Lower leg skin (tissue), 3 donors: ENCODE results near the gene CDC25B.

Experiments
- POLR2A ChIP-seq, 2 donors: fragments of 450-650 bp; IDR thresholded peaks; one replicate each; pipeline ENCODE4 v1.6.1; 2016 to 2017; ENCODE audit warnings: antibody characterized with exemption in 2 of 2, mild to moderate bottlenecking in 1 of 2, moderate library complexity in 1 of 2
- TF ChIP-seq, protein P1 (sequence below), 3 donors: fragments of 450-650 bp; IDR thresholded peaks; one replicate each; pipeline ENCODE4 v1.5.1; 2016; ENCODE audit warnings: antibody characterized with exemption in 3 of 3, mild to moderate bottlenecking in 3 of 3, moderate library complexity in 2 of 3

GRCh38 chr20:3759316-3759823, 36.7 kb upstream of the CDC25B start:
- no peak for TF ChIP-seq POLR2A (IDR thresholded peaks at IDR 0.05)
- TF ChIP-seq, protein P1, sequence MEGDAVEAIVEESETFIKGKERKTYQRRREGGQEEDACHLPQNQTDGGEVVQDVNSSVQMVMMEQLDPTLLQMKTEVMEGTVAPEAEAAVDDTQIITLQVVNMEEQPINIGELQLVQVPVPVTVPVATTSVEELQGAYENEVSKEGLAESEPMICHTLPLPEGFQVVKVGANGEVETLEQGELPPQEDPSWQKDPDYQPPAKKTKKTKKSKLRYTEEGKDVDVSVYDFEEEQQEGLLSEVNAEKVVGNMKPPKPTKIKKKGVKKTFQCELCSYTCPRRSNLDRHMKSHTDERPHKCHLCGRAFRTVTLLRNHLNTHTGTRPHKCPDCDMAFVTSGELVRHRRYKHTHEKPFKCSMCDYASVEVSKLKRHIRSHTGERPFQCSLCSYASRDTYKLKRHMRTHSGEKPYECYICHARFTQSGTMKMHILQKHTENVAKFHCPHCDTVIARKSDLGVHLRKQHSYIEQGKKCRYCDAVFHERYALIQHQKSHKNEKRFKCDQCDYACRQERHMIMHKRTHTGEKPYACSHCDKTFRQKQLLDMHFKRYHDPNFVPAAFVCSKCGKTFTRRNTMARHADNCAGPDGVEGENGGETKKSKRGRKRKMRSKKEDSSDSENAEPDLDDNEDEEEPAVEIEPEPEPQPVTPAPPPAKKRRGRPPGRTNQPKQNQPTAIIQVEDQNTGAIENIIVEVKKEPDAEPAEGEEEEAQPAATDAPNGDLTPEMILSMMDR (IDR thresholded peaks at IDR 0.05) = no peak
